HT1080 (cell line): ENCODE measurements around the gene KRT17. TPM values are rescaled to one million over a fixed set of nuclear protein-coding genes. Genes with fewer than 3 reads are reported as not detected.
"Not testable (repeated sequence)": the region's sequence is repeated elsewhere in the genome, so short reads cannot be mapped to it uniquely, and the experiment has no call there.

Experiments used
- DNase-seq: peaks from one replicate; pipeline ENCODE4 v3.0.0-alpha.2; 2015; ENCODE audit warnings: low read depth
- total RNA-seq: library from RNA; depleted of rRNA; stranded (reverse); fragments of >200 nt; shearing (Covaris generic); gene quantifications from 2 replicates; pipeline ENCODE4 v1.2.3, GENCODE V29; 2014

Gene KRT17
- total RNA-seq, 1 experiment from 2014 or later, result 0.72 TPM

DNA sequence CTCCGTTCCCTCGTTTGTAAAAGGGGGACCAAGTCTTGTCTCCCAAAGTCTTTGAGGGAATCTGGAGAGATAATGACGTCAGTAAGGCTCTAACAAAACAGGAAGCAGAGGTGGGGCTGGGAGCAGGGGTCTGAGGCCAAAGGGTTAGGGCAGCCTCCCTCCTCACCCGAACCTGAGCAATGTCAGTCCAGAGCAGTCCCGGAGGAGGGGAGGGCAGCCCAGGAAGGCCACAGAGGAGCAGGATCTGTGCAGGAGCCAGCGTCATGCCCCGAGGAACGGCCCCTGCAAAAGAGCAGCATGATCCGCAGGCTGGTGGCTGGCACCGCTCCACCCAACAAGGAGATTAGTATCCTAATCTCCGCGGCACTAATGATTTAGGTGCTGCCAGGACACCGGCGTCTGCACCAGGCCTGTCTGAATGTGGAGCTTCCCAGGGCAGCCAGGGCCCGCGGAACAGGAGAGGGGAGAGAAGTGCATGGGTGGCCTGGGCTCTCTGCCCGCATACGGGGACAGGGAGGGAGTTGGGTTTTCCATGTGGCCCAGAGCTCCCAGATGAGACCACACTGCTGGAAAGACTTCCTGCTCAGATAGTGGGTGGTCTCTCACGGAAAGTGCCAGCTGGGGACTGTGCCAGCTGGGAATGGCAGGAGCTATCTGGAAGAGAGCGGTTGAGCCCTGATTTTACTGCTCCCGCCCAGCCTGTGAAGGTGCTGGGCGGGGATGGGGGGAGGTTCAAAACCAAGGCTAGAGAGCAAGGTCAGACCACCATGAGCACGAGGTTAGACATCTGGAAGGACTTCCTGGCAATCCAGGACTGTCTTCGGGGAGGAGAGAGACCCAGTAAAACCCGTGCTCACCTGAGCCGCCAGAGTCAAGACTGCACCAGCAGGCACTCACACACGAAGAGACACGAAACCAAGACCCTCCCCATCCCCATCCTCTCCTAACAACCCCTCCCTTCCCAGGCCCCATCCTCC is 11.0 kb upstream of the KRT17 start:
- DNase-seq, result no peak

- DNase-seq, result no peak
Measured at GRCh38 chr17:41634639-41635038, 10.3 kb upstream of the KRT17 start.

DNA sequence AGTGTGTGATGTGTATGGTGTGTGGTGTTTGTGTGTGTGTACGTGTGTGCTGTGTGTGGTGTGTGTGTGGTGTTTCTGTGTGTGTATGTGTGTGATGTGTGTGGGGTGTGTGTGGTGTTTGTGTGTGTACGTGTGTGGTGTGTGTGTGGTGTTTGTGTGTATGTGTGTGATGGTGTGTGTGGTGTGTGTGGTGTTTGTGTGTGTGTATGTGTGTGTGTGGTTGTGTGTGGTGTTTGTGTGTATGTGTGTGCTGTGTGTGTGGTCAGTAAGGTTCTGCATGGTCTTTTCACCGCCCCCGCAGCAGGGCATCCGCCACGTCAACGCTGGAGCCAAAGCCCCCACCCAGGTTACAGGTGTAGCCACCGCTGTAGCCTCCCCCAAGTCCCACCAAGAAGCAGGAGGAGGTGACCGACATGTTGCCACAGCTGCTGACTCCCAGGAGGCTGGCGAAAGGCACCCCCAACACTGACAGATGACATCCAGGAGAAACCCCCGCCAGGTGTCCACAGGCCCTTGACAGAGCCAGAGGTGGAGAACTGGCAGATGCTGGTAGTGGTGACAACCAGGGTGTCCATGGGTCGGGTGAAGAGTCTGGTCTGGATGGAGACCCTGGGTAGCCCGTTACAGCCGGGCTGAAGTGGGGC is 9.3 kb upstream of the KRT17 start:
- no peak for DNase-seq

DNA sequence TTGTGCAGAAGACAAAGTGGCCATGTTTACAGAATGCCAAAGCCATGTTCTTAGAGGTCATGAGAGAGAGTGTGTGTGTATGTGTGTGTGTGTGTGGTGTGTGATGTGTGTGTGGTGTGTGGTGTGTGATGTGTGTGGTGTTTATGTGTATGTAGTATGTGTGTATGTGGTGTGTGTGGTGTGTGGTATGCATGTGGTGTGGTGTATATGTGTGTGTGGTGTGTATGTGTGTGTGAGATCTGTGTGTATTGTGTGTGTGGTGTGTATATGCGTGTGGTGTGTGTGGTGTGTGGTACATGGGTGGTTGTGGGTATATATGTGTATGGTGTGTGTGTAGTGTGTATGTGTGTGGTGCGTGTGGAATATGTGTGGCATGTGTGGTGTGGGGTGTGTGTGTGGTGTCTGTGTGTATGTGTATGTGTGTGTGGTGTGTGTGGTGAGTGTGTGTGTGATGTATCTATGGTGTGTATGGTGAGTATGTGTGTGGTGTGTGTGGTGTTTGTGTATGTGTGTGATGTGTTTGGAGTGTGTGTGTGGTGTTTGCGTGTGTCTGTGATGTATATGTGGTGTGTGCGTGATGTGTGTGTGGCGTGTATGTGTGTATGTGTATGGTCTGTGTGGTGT is 8.2 kb upstream of the KRT17 start:
- no peak for DNase-seq

DNA sequence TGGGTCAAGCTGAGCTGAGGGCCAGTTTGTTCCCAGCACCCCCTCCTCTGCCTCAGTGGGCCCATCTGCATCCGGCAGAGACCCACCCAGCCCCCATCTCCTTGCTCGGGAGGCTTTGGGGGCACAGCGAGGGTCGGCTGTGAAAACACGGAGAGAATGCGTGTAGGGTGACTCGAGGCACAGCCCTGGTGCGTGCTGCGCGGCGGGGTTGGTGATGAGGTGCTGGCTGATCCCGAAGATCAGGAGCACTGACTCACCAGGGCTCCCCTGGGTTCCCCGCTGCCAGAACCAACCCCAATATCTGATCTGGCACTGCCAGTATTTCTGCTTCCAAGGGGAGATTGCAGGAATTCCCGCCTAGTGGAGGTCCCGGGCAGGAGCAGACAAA is 7.5 kb upstream of the KRT17 start:
- DNase-seq, result no peak

- DNase-seq, result no peak
Measured at GRCh38 chr17:41631025-41631897, 6.9 kb upstream of the KRT17 start.

- no peak for DNase-seq
Measured at GRCh38 chr17:41629826-41630670, 5.7 kb upstream of the KRT17 start.

- DNase-seq, result no peak
Measured at GRCh38 chr17:41629316-41629715, 4.9 kb upstream of the KRT17 start.

DNA sequence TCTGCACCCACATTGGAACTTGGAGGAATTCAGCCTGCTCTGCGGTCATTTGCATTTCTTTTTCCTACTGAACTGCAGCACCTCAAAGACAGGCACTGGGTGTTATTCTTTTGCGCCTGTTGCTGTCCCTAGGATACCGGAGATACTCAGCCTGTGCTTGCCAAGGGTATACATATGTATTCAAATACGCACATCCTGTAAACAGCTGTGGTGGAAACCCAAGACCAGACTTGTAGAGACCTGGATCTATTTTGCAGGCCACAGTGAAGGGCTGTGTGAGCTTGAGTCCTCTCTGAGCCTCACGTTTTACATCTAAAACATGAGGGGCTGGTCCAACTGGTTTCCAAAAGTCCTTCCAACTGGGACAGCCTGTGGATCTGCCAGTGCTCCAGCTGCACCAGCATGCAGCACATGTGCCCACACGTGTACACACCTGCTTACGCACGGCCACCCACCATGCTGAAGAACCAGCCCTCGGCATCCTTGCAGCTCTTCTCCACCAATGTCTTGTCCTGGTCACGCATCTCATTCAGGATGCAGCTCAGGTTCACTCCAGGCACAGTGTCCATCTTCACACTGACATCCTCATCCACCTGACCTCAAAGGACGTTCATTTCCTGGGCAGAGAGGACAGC is 4.4 kb upstream of the KRT17 start:
- not testable (repeated sequence) for DNase-seq

GRCh38 chr17:41628073-41628370 is 3.6 kb upstream of the KRT17 start:
- DNase-seq, result not testable (repeated sequence)

- no peak for DNase-seq
Measured at GRCh38 chr17:41627316-41628072, 3.1 kb upstream of the KRT17 start.

DNA sequence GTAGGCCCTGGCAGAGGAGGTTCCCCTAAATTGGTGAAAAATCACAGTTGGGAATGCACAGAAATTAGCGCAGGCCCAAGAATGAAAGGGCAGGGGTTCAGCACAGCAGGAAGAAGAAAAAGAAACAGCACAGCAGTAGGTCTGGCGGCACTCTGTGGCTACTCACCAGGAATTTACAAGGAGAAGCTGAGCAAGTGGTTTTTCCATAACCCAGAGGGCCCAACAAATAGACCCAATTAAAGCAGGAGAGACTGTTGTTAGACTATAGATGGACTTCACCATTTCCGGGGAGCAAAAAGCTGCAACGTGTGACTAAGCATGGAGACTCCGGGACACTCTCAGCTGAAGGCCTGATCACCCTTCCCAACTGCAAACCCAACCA is 2.5 kb upstream of the KRT17 start:
- not testable (repeated sequence) for DNase-seq

DNA sequence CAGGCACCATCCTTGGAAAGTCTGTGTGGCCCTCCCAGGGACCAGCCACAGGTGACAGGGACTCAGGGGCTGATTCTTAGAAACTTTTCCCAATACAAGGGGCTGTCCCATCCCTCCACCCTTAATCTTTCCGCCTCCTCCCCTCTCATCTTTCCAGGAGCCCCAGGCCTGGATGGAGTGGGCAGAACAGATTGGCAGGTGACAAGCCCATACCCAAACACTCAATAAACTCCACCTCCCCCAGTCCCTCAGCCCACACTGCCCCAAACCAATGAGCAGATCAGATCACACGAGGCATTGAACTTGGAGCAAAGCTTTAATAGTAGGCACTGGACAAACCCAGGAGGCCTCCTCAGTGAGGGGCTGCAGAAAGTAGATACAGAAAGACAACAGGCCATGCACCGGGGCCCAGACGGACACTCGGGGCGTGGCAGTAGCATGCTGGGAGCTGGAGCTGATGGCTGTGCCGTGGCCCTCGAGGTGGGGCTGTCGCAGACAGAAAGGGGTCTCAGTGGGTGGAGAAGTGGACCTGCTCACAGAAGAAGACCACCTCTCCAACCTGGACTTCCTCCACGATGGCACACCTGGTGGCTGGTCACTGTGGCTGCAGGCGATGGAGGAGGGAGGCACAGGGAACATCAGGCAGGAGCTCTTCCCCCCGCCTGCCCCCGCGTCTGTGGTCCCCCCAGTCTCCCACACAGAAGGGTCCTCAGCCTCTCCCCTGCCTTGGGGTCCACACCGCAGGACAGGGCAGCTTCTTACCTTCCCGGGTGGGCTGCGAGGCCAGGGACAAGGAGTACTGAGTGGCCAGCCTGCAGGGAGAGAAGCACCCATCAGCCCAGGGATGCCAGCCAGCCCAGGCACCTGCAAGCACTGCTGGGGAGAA is 1.9 kb upstream of the KRT17 start:
- DNase-seq, result not testable (repeated sequence)

- peak; percentile 57 for DNase-seq
Measured at GRCh38 chr17:41625602-41626001, 1.2 kb upstream of the KRT17 start.

DNA sequence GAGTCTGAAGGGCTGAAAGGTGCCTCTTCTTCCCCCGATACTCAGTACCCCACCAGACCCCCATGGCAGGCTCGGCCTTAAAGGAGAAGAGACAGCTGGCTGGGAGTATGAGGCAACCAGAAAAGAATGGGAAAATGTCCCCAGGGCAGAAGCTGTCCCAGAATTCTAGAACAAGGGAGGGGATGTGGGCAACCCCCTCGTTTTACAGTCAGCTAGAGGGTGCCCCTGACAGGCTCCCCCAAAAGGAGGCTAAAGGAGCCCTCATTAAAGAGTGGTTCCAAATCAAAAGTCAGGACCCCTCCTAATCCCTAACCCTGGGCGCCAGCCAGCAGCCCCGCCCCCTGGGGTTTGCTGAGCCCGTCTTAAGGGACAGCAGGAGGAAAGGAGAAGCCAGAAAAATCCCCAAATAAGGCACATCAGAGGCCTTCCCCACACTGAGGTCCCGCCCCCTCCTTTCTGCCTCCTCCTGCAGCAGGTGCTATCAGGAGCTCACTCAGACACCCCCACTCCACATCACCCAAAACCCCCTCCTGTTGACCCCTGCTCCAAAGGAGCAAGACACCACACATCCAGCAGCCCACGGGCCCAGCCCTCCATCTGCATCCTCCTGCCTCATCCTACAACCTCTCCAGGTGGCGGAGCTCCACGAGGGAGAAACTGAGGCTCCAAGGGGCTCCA is 1.1 kb downstream of the KRT17 start:
- not testable (repeated sequence) for DNase-seq

- not testable (repeated sequence) for DNase-seq
Measured at GRCh38 chr17:41622340-41623183, 1.8 kb downstream of the KRT17 start.

DNA sequence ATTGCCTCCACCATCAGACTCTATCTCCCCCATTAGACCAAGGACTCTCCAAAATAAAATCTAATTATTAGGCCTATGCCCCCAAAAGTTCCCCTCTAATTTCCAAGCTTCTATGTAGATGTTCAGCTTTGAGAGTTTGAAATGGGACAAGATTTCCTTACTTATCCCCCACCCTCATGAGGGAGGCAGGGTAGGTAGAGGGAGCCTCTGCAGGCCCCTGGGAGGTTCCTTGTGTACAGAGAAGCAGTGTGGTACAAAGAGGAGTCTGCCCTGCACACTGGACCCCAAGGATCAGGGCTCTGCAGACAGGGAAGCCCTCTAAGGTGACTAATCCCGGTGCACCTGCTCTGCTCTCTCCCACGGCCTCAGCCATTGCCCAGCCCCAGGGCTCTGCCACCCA is 2.5 kb downstream of the KRT17 start:
- DNase-seq, result no peak
